Epithelial cell of proximal tubule (primary cell): ENCODE results near the gene SRP14. TPM values are rescaled to one million over a fixed set of nuclear protein-coding genes. Genes with fewer than 3 reads are reported as not detected.
"Not testable (repeated sequence)": the region's sequence is repeated elsewhere in the genome, so short reads cannot be mapped to it uniquely, and the experiment has no call there.

ENCODE experiments used
- DNase-seq: peaks from one replicate; pipeline ENCODE4 v3.0.0-alpha.2; 2011; ENCODE audit warnings: low read depth
- H3K4me3 ChIP-seq: 2 replicates; pipeline ENCODE4 v1.5.1; 2011; ENCODE audit warnings: low read depth, mild to moderate bottlenecking, low read length
- total RNA-seq: library from RNA; depleted of rRNA; stranded (reverse); fragments of >200 nt; gene quantifications from 2 replicates; pipeline ENCODE4 v1.2.3, GENCODE V29; 2015
- TF ChIP-seq, protein P1 (sequence below): conservative IDR thresholded peaks from 2 replicates; pipeline ENCODE4 v1.5.1; 2012; ENCODE audit warnings: low read depth, mild to moderate bottlenecking, low read length

The SRP14 gene
- total RNA-seq, 1 donor from 2014 or later, result 402 TPM

DNA sequence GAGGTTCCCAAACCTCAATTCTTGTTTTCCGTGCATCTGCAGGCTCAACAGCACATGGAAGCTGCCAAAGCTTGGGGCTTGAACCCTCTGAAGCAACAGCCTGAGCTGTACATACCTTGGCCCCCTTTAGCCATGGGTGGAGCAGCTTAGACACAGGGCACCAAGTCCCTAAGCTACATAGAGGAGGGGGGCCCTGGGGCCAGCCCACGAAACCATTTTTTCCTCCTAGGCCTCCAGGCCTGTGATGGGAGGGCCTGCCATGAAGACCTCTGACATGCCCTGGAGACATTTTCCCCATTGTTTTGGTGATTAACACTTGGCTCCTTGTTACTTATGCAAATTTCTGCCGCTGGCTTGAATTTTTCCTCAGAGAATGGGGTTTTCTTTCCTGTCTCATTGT, 24.6 kb downstream of the SRP14 start:
- TF ChIP-seq, protein P1, sequence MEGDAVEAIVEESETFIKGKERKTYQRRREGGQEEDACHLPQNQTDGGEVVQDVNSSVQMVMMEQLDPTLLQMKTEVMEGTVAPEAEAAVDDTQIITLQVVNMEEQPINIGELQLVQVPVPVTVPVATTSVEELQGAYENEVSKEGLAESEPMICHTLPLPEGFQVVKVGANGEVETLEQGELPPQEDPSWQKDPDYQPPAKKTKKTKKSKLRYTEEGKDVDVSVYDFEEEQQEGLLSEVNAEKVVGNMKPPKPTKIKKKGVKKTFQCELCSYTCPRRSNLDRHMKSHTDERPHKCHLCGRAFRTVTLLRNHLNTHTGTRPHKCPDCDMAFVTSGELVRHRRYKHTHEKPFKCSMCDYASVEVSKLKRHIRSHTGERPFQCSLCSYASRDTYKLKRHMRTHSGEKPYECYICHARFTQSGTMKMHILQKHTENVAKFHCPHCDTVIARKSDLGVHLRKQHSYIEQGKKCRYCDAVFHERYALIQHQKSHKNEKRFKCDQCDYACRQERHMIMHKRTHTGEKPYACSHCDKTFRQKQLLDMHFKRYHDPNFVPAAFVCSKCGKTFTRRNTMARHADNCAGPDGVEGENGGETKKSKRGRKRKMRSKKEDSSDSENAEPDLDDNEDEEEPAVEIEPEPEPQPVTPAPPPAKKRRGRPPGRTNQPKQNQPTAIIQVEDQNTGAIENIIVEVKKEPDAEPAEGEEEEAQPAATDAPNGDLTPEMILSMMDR, result no peak
- DNase-seq, result no peak
- no peak overlapping the region for H3K4me3 ChIP-seq

DNA sequence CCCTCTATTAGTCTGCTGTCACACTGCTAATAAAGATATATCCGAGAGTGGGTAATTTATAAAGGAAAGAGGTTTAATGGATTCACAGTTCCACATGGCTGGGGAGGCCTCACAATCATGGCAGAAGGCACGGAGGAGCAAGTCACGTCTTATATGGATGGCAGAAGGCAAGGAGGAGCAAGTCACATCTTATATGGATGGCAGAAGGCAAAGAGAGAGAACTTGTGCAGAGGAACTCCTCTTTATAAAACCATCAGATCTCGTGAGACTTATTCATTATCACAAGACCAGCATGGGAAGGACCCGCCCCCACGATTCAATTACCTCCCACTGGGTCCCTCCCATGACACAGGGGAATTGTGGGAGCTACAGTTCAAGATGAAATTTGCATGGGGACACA, 25.6 kb downstream of the SRP14 start:
- H3K4me3 ChIP-seq, DNase-seq: not testable (repeated sequence)

DNA sequence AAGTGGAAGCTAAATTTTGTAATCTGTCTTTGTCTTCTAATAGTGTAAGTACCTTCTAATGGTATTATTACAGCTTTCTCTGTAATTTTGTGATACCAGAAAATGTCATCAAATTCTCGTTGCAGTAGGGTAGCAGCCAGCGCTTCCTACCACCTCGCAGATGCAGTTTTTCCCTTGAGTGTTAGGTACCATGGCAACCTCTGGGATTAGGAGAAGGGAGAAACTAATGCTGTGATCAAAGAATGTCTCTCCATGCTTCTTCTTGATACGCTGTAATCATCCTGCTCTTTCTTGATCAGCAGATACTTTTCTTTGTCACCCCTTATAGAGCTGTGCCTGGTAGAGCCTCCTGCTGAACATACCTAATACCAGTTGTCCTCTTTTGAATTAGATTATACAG, 27.7 kb downstream of the SRP14 start:
- DNase-seq, result no peak
- TF ChIP-seq, protein P1, result no peak

DNA sequence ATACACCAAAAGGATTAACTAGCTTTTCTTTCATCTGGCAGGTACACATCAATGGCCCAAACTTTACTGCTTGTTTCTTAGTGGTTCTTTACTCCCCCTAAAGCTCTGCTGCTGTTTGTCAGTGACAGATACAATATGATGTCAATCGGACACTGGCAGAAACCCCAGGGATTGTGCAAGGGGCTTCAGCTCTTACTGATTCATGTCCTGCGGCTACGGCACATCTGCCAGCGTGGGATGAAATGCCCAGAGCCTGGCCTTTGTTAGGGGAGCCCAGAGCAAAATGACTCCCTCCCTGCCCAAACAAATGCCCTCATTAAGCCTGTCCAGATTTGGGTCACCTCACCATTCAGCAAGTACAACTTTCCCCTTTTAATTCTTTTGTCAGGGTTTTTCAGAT, 28.3 kb downstream of the SRP14 start:
- no peak overlapping the region for H3K4me3 ChIP-seq
- DNase-seq, result no peak
- TF ChIP-seq, protein P1, result no peak

More for the DNA sequence above, 27.7 kb downstream of the SRP14 start:
- H3K4me3 ChIP-seq, result no peak overlapping the region

DNA sequence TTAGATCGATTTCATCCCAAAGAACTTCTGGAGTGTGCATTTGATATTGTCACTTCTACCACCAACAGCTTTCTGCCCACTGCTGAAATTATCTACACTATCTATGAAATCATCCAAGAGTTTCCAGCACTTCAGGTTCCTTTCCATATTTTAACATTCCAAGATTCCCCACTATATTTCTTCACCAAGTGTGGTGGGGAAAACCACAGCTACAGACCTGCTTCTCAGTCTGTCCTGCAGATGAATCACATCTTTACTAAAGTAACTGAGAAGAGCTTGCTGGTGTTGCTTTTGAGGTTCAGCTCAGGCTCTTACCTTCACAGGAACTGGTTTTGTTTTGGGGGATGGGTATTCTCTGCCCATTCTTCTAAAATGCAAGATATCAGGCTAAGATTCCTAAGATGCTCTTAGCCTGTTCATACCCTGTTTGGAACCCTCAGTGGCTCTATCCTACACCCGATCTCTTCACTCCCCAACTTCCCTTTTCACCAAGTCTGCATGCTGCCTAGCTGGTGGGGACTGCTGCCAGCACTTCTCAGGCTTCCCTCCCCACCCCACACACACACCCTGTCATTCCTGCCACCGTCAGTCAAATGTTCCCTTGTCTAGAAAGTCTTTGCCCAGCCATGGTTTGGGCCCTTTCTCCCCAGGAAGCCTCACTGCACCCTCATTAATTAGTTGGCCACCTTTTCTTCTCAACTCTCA, 30.8 kb downstream of the SRP14 start:
- DNase-seq, result no peak

DNA sequence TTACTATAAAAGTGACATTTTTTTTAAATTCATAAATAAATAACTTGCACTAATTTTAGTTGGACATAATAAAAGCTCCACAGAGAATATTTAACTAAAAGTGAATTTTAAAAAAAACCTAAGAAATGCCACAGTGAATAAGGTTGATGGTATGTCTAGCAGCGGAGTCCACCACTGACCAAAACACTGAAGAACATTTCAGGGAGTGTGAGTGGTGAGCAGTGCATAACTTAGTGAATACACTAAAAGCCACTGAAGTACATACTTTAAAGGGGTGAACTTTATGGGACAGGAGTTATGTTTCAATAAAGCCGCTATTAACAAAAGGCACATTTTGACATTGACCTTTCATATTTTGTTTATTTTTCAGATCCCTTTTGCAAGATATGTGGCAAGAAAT, 32.3 kb downstream of the SRP14 start:
- no peak overlapping the region for H3K4me3 ChIP-seq
- no peak for DNase-seq
- TF ChIP-seq, protein P1, result no peak

More for the DNA sequence above, 30.8 kb downstream of the SRP14 start:
- TF ChIP-seq, protein P1, result no peak
- H3K4me3 ChIP-seq, result no peak overlapping the region

DNA sequence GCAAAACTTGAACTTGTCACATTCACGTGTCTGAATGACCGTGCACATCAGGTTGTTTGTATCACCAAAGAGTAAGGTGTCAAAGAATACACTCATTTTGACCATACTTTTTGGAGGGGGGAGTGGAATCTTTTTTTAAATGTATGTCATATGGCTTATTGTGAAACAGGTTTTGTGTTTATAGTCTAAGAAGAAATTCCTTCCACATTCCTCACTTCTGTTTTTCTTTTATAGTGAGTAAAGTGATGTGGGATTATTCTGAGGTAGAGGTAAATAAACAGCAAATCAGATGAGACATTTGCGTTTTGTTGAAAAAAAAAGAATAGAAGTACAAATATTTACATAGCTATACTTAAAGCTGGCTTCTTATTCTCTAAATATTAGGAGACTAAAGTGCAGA, 33.0 kb downstream of the SRP14 start:
- no peak for DNase-seq
- H3K4me3 ChIP-seq, result no peak overlapping the region
- TF ChIP-seq, protein P1, result no peak
